ENCODE data around the gene INTS7.

- TF ChIP-seq CTCF (IDR thresholded peaks at IDR 0.05) (no peak), ZFX (IDR thresholded peaks at IDR 0.05; ENCODE audit: borderline replicate concordance) (no peak)
Observed at GRCh38 chr1:211918843-211919414, 116.4 kb downstream of the INTS7 start.
